ENCODE results near the gene DNAJB13.

- TF ChIP-seq CTCF (IDR thresholded peaks at IDR 0.05; ENCODE audit: insufficient read depth, low read length, poor library complexity, severe bottlenecking) (no peak), EZH2phosphoT487 (conservative IDR thresholded peaks at IDR 0.05; ENCODE audit: low read length) (no peak)
Observed at GRCh38 chr11:73988227-73988626, 37.4 kb downstream of the DNAJB13 start.

Measured in SU-DHL-6 (cell line).